HG03097 (cell line): ENCODE measurements around the gene ETNK1.
"Not testable (repeated sequence)": the region's sequence is repeated elsewhere in the genome, so short reads cannot be mapped to it uniquely, and the experiment has no call there.

ENCODE experiments used
- ATAC-seq: cut with Tn5 transposase; IDR thresholded peaks from one replicate; pipeline ENCODE4 v1.9.1; 2021; ENCODE audit not compliant: unreplicated experiment, low FRiP score

ETNK1 gene

GRCh38 chr12:22684140-22685118 lies 59.5 kb downstream of the ETNK1 start:
- no peak for ATAC-seq

GRCh38 chr12:22686193-22686592 lies 61.2 kb downstream of the ETNK1 start:
- ATAC-seq, result no peak

GRCh38 chr12:22687361-22688076 lies 62.5 kb downstream of the ETNK1 start:
- peak; percentile 73 for ATAC-seq

GRCh38 chr12:22689876-22690275 lies 64.9 kb downstream of the ETNK1 start:
- ATAC-seq, result no peak

GRCh38 chr12:22691319-22691718 lies 66.3 kb downstream of the ETNK1 start:
- no peak for ATAC-seq

- ATAC-seq, result not testable (repeated sequence)
These were observed 67.5 kb downstream of the ETNK1 start for GRCh38 chr12:22692467-22692866.

- ATAC-seq, result no peak
These were observed 68.1 kb downstream of the ETNK1 start for GRCh38 chr12:22692964-22693555.

GRCh38 chr12:22698576-22698975 lies 73.6 kb downstream of the ETNK1 start:
- ATAC-seq, result no peak

GRCh38 chr12:22699705-22700104 lies 74.7 kb downstream of the ETNK1 start:
- not testable (repeated sequence) for ATAC-seq

GRCh38 chr12:22700106-22700505 lies 75.1 kb downstream of the ETNK1 start:
- no peak for ATAC-seq

- not testable (repeated sequence) for ATAC-seq
These were observed 76.3 kb downstream of the ETNK1 start for GRCh38 chr12:22701216-22701809.

- ATAC-seq, result no peak
These were observed 77.7 kb downstream of the ETNK1 start for GRCh38 chr12:22702690-22703089.

- no peak for ATAC-seq
These were observed 84.3 kb downstream of the ETNK1 start for GRCh38 chr12:22709292-22709691.

GRCh38 chr12:22712083-22712482 lies 87.1 kb downstream of the ETNK1 start:
- no peak for ATAC-seq

GRCh38 chr12:22715254-22715653 lies 90.3 kb downstream of the ETNK1 start:
- no peak for ATAC-seq

- no peak for ATAC-seq
These were observed 94.8 kb downstream of the ETNK1 start for GRCh38 chr12:22719745-22720144.

GRCh38 chr12:22722081-22722480 lies 97.1 kb downstream of the ETNK1 start:
- ATAC-seq, result no peak

- no peak for ATAC-seq
These were observed 97.8 kb downstream of the ETNK1 start for GRCh38 chr12:22722779-22723178.

- no peak for ATAC-seq
These were observed 104.0 kb downstream of the ETNK1 start for GRCh38 chr12:22728987-22729386.

GRCh38 chr12:22729431-22729956 lies 104.5 kb downstream of the ETNK1 start:
- no peak for ATAC-seq
